Measurements from ENCODE around the gene REXO4.

DNA sequence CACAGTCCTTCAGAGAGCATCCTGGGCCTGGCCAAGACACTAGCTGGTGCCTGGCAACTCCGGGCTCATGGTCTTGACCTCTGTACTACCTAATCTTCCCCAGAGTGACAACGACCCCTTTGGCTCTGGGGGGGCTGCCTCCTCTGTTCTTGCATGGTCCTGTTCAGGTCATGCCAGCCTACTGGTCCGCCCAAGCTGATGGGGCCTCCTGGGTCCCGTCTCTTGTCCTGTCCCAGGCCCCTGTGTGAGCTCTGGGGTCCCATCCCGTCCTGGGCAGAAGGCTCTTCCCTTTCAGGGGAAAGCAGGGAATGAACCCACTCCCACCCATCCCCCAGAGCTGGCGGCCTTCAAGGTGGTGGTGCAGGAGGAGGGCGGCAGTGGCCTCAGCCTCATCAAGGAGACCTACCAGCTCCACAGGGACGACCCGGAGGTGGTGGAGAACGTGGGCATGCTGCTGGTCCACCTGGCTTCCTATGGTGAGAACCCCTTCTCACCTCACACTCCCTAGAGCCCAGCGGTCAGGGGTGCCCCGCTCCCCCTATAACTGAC, 13.3 kb downstream of the REXO4 start:
- TF ChIP-seq, protein P1, sequence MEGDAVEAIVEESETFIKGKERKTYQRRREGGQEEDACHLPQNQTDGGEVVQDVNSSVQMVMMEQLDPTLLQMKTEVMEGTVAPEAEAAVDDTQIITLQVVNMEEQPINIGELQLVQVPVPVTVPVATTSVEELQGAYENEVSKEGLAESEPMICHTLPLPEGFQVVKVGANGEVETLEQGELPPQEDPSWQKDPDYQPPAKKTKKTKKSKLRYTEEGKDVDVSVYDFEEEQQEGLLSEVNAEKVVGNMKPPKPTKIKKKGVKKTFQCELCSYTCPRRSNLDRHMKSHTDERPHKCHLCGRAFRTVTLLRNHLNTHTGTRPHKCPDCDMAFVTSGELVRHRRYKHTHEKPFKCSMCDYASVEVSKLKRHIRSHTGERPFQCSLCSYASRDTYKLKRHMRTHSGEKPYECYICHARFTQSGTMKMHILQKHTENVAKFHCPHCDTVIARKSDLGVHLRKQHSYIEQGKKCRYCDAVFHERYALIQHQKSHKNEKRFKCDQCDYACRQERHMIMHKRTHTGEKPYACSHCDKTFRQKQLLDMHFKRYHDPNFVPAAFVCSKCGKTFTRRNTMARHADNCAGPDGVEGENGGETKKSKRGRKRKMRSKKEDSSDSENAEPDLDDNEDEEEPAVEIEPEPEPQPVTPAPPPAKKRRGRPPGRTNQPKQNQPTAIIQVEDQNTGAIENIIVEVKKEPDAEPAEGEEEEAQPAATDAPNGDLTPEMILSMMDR (IDR thresholded peaks at IDR 0.05; ENCODE audit: poor library complexity, severe bottlenecking): no peak
- no peak for TF ChIP-seq REST (IDR thresholded peaks at IDR 0.05; ENCODE audit: borderline replicate concordance)
- no peak for TF ChIP-seq POLR2AphosphoS5 (IDR thresholded peaks at IDR 0.05)
- no peak for TF ChIP-seq RAD21 (conservative IDR thresholded peaks at IDR 0.05)

All from neural cell (in vitro differentiated cells).